K562 (cell line): ENCODE measurements around the gene SECISBP2. TPM values are rescaled to one million over a fixed set of nuclear protein-coding genes. Genes with fewer than 3 reads are reported as not detected.

Source experiments
- ATAC-seq: fragments of 200-7000 bp; cut with Tn5 transposase; 3 replicates; pipeline ENCODE4 v1.9.1; 2020; ENCODE audit warnings: moderate library complexity
- BruUV-seq: library from RNA; stranded (reverse); fragments of 400-500 nt; replicated peaks from 2 replicates; lab custom pipeline; 2021; lab: Mats Ljungman, UMichigan
- CTCF ChIA-PET: fragments of 300-600 bp; formaldehyde crosslinking; extraction: SDS; loops from one replicate; lab custom pipeline; 2021; ENCODE audit warnings: low intra/inter-chr PET ratio; lab: Yijun Ruan, JAX
- POLR2A ChIA-PET: fragments of 300-600, 350-650 bp; sonication (Branson Sonifier 250); formaldehyde crosslinking; extraction: SDS; loops from one replicate; lab custom pipeline; 2021; ENCODE audit warnings: antibody characterized with exemption, inconsistent platforms; lab: Yijun Ruan, JAX
- DNase-seq, 4 experiments: peaks; one replicate each; pipeline versions ENCODE4 v3.0.0 to v3.0.0-alpha.2; 2011 to 2018; ENCODE audit warnings: low spot score in 3 of 4, mixed read lengths in 3 of 4; ENCODE audit errors: extremely low read depth in 1 of 4
- FAIRE-seq: peaks from 2 replicates; lab custom pipeline; 2011; peaks lifted over from hg19 to GRCh38; lab: Jason Lieb, UNC
- H2AFZ ChIP-seq: 2 replicates; pipeline ENCODE4 v1.6.0; 2011; ENCODE audit warnings: low read depth, low read length, control low read depth, inconsistent platforms
- H3K27ac ChIP-seq: fragments of 200-600 bp; 3 replicates; pipeline ENCODE4 v1.8.0; 2011; ENCODE audit warnings: low read depth, mild to moderate bottlenecking, control low read depth, inconsistent platforms, low read length, moderate library complexity, mixed read lengths; ENCODE audit errors: extremely low read depth
- H3K27me3 ChIP-seq, 2 experiments: fragments of 300-600 bp in 1 of 2; 2 replicates in 1 of 2; 3 replicates in 1 of 2; pipeline versions ENCODE4 v1.6.0 to v1.8.0; 2011; ENCODE audit warnings: inconsistent platforms in 2 of 2, low read length in 2 of 2, mild to moderate bottlenecking in 1 of 2, mixed read lengths in 1 of 2, moderate library complexity in 1 of 2; ENCODE audit not compliant: control insufficient read depth in 2 of 2, insufficient read depth in 2 of 2
- H3K36me3 ChIP-seq: fragments of 300-600 bp; 3 replicates; pipeline ENCODE4 v1.8.0; 2011; ENCODE audit warnings: mild to moderate bottlenecking, low read length, inconsistent platforms; ENCODE audit not compliant: control insufficient read depth, insufficient read depth
- H3K4me1 ChIP-seq, 2 experiments: fragments of 200-600 bp in 1 of 2; replicated peaks in 1 of 2; 2 replicates in 1 of 2; 3 replicates in 1 of 2; pipeline versions ENCODE4 v1.5.1 to v1.8.0; 2011; ENCODE audit warnings: inconsistent platforms in 2 of 2, low read length in 2 of 2, mild to moderate bottlenecking in 1 of 2, mixed read lengths in 1 of 2, moderate library complexity in 1 of 2; ENCODE audit not compliant: control insufficient read depth in 2 of 2, insufficient read depth in 2 of 2
- H3K4me2 ChIP-seq: 2 replicates; pipeline ENCODE4 v1.6.1; 2011; ENCODE audit warnings: low read length, control low read depth, inconsistent platforms, mixed read lengths; ENCODE audit not compliant: insufficient read depth
- H3K4me3 ChIP-seq: fragments of 200-600 bp; sonication (generic), shearing (Covaris generic); 2 replicates; pipeline ENCODE4 v1.5.1; 2016; ENCODE audit warnings: control low read depth, inconsistent platforms
- H3K79me2 ChIP-seq: fragments of 200-600 bp; 3 replicates; pipeline ENCODE4 v1.8.0; 2011; ENCODE audit warnings: low read length, inconsistent platforms; ENCODE audit not compliant: control insufficient read depth, insufficient read depth
- H3K9ac ChIP-seq, 2 experiments: 2 replicates each; pipeline versions ENCODE4 v1.6.0 to v1.6.1; 2011; ENCODE audit warnings: low read depth in 2 of 2, low read length in 2 of 2, control low read depth in 1 of 2, inconsistent platforms in 1 of 2, mild to moderate bottlenecking in 1 of 2, mixed read lengths in 1 of 2; ENCODE audit not compliant: insufficient read depth in 1 of 2
- H3K9me1 ChIP-seq: one replicate; pipeline ENCODE4 v1.6.0; 2011; ENCODE audit warnings: inconsistent platforms, mild to moderate bottlenecking, low read length, moderate library complexity; ENCODE audit not compliant: control insufficient read depth, insufficient read depth
- H3K9me3 ChIP-seq: replicated peaks from 2 replicates; pipeline ENCODE4 v1.5.1; 2011; ENCODE audit warnings: low read depth, low read length, inconsistent platforms; ENCODE audit not compliant: control insufficient read depth, insufficient read depth
- H4K20me1 ChIP-seq: replicated peaks from 2 replicates; pipeline ENCODE4 v1.6.1; 2011; ENCODE audit warnings: low read length, inconsistent platforms, mixed read lengths; ENCODE audit not compliant: control insufficient read depth, insufficient read depth
- ESRRB ChIP-seq: fragments of 250-450 bp; sonication (Bioruptor Pico); IDR thresholded peaks from 2 replicates; pipeline ENCODE4 v1.5.0; 2020; ENCODE audit warnings: mild to moderate bottlenecking, moderate library complexity, borderline replicate concordance
- GABPA ChIP-seq: fragments of 200-800 bp; sonication (Bioruptor generic); conservative IDR thresholded peaks from 2 replicates; pipeline ENCODE4 v1.6.1; 2016; ENCODE audit warnings: low read depth, missing genetic modification characterization, missing compliant biosample characterization
- HCFC1 ChIP-seq: IDR thresholded peaks from 2 replicates; pipeline ENCODE4 v1.6.1; 2012; ENCODE audit warnings: low read depth, low read length, improper control_type of control experiment
- LCOR ChIP-seq: sonication (generic); formaldehyde crosslinking; IDR thresholded peaks from 2 replicates; pipeline ENCODE4 v1.8.0; 2022; ENCODE audit warnings: mild to moderate bottlenecking, missing genetic modification reagents
- RFX1 ChIP-seq: fragments of 450-650 bp; IDR thresholded peaks from 2 replicates; pipeline ENCODE4 v1.6.1; 2016; ENCODE audit warnings: mild to moderate bottlenecking, moderate library complexity
- SPI1 ChIP-seq: IDR thresholded peaks from 2 replicates; pipeline ENCODE4 v1.6.1; 2011; ENCODE audit warnings: low read depth, low read length, control low read depth, borderline replicate concordance
- THRA ChIP-seq: fragments of 450-650 bp; IDR thresholded peaks from 2 replicates; pipeline ENCODE4 v1.6.1; 2017; ENCODE audit warnings: mild to moderate bottlenecking, moderate library complexity
- ZBTB9 ChIP-seq: fragments of 450-650 bp; formaldehyde crosslinking; IDR thresholded peaks from 2 replicates; pipeline ENCODE4 v1.4.0; 2020; ENCODE audit warnings: mild to moderate bottlenecking, moderate library complexity
- ZNF444 ChIP-seq: fragments of 250-450 bp; sonication (Bioruptor Pico); IDR thresholded peaks from 2 replicates; pipeline ENCODE4 v1.4.0; 2020; ENCODE audit warnings: mild to moderate bottlenecking, moderate library complexity
- ZNF586 ChIP-seq: fragments of 450-650 bp; formaldehyde crosslinking; conservative IDR thresholded peaks from 2 replicates; pipeline ENCODE4 v1.4.0; 2020; ENCODE audit warnings: mild to moderate bottlenecking, moderate library complexity
- ZNF766 ChIP-seq: fragments of 200-800 bp; sonication (Bioruptor generic); conservative IDR thresholded peaks from 2 replicates; pipeline ENCODE4 v1.6.1; 2016; ENCODE audit warnings: missing genetic modification characterization, missing compliant biosample characterization
- WGBS: fragments of 100-300 bp; shearing (Covaris generic); methylation state at CpG from one replicate; pipeline ENCODE4 v1.1.6; 2016; ENCODE audit warnings: low coverage, mixed read lengths; ENCODE audit not compliant: insufficient coverage; ENCODE audit errors: missing lambda C conversion rate; 5-methylcytosine and 5-hydroxymethylcytosine counted together
- in situ Hi-C: fragments of 300-500 bp; cut with MboI; formaldehyde crosslinking; loops from 4 replicates; pipeline ENCODE4 v1.15.0; 2018; ENCODE audit warnings: inconsistent platforms, mixed read lengths
- intact Hi-C: fragments of 100-400 bp; cut with micrococcal nuclease; formaldehyde crosslinking; loops from 2 replicates; pipeline ENCODE4 v1.14.2; 2022
- polyA plus RNA-seq, 8 experiments: library from polyadenylated mRNA; depleted of rRNA in 4 of 8; stranded (reverse) in 5 of 8; unstranded in 3 of 8; fragments of >200 nt; fragmentation: Nextera tagmentation in 2 of 8; fragmentation: Illumina TruSeq in 1 of 8; extraction: Ambion mirVana in 2 of 8; extraction: Trizol in 1 of 8; gene quantifications; 2 replicates each; pipeline versions ENCODE4 v1.2.1 to v1.2.3, GENCODE V29; 2011 to 2014; ENCODE audit warnings: inconsistent platforms in 1 of 8, missing spikeins in 1 of 8
- total RNA-seq, 7 experiments: library from RNA; depleted of rRNA in 6 of 7; stranded (reverse); fragments of >200 nt in 6 of 7; fragmentation: Illumina TruSeq in 2 of 7; extraction: Trizol in 2 of 7; gene quantifications; 2 replicates each; pipeline versions ENCODE4 v1.2.1 to v1.2.3, GENCODE V29; 2011 to 2021; ENCODE audit warnings: low replicate concordance in 1 of 7
- TF ChIP-seq, protein P1 (sequence below): sonication (generic); formaldehyde crosslinking; IDR thresholded peaks from 2 replicates; pipeline ENCODE4 v1.8.1; 2023; ENCODE audit warnings: mild to moderate bottlenecking, missing genetic modification reagents

Gene SECISBP2
- total and polyA plus RNA-seq, 9 of the 15 experiments (the other 6 are each of a cell fraction or from before 2014, with no cell fraction given) = 3.2 to 41.6 (median 26.1) TPM

- BruUV-seq = no TSS peak
- no peak overlapping the region for H3K4me3 ChIP-seq
- ATAC-seq (peak; percentile 49), DNase-seq (peak in 2 of 4 experiments; percentile 9 to 10), FAIRE-seq (no peak)
- no peaks in the 10 kb centered on the region for H4K20me1 ChIP-seq
- H2AFZ ChIP-seq = no peak overlapping the region
- peaks cover 0 to 9% of the 10 kb centered on the region in 2 experiments; a peak in 2 of 5 replicates for H3K4me1 ChIP-seq
- peak overlapping the region in 1 of 2 experiments; percentile 35; a peak in 1 of 4 replicates for H3K9ac ChIP-seq
- CTCF ChIA-PET = no interaction called here
- peak overlapping the region; percentile 5; the same call in 1 of the 2 replicates for H3K4me2 ChIP-seq
- in situ Hi-C loops = no loop called here
- TF ChIP-seq THRA (no peak), ZNF444 (CRISPR knock-in tag) (no peak), GABPA (tag) (peak; percentile 44), ZNF586 (CRISPR knock-in tag) (no peak), ZNF766 (CRISPR knock-in tag) (0 out of 2 replicates have a peak, but pooled peaks have one; percentile 35), ESRRB (CRISPR knock-in tag) (no peak), ZBTB9 (CRISPR knock-in tag) (peak; percentile 64; the same call in 1 of the 2 replicates), SPI1 (peak; percentile 52; the same call in 1 of the 2 replicates), LCOR (CRISPR knock-in tag) (no peak), RFX1 (peak; percentile 23), HCFC1 (no peak)
- TF ChIP-seq, protein P1, sequence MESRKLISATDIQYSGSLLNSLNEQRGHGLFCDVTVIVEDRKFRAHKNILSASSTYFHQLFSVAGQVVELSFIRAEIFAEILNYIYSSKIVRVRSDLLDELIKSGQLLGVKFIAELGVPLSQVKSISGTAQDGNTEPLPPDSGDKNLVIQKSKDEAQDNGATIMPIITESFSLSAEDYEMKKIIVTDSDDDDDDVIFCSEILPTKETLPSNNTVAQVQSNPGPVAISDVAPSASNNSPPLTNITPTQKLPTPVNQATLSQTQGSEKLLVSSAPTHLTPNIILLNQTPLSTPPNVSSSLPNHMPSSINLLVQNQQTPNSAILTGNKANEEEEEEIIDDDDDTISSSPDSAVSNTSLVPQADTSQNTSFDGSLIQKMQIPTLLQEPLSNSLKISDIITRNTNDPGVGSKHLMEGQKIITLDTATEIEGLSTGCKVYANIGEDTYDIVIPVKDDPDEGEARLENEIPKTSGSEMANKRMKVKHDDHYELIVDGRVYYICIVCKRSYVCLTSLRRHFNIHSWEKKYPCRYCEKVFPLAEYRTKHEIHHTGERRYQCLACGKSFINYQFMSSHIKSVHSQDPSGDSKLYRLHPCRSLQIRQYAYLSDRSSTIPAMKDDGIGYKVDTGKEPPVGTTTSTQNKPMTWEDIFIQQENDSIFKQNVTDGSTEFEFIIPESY (CRISPR knock-in tag) = no peak
- TF ChIP-seq, all 486 proteins: peak for 5
- WGBS = 9% methylated on average over 4 of the region's 8 CpGs
- POLR2A ChIA-PET = interaction anchor here (1.2 kb wide), 1 partner anchor 65 kb away, joined by 4 read pairs; no protein-coding TSS in a partner anchor
- intact Hi-C loops = no loop called here
- Histone ChIP-seq H3K9me3 (no peaks in the 10 kb centered on the region), H3K36me3 (no peaks in the 10 kb centered on the region), H3K27me3 (peaks cover 7 to 15% of the 10 kb centered on the region in 2 experiments; a peak in 3 of 5 replicates), H3K79me2 (no peaks in the 10 kb centered on the region), H3K27ac (no peak overlapping the region), H3K9me1 (no peaks in the 10 kb centered on the region)
Measured at GRCh38 chr9:89375191-89375760, 57.0 kb downstream of the SECISBP2 start.
